Peyer's patch (tissue), 4 donors: ENCODE results near the gene H2AZ2.

Experiments used
- POLR2A ChIP-seq, 2 donors: fragments of 450-650 bp; IDR thresholded peaks; one replicate each; pipeline ENCODE4 v1.5.1; 2017; ENCODE audit warnings: antibody characterized with exemption in 2 of 2, mild to moderate bottlenecking in 2 of 2, moderate library complexity in 2 of 2
- TF ChIP-seq, protein P1 (sequence below), 6 experiments: fragments of 450-650 bp in 4 of 6; fragments of 200-600 bp in 2 of 6; sonication (generic) in 1 of 6; IDR thresholded peaks; one replicate each; pipeline ENCODE4 v1.5.1; 2017 to 2019; ENCODE audit warnings: antibody characterized with exemption in 6 of 6, mild to moderate bottlenecking in 3 of 6, moderate library complexity in 1 of 6

DNA sequence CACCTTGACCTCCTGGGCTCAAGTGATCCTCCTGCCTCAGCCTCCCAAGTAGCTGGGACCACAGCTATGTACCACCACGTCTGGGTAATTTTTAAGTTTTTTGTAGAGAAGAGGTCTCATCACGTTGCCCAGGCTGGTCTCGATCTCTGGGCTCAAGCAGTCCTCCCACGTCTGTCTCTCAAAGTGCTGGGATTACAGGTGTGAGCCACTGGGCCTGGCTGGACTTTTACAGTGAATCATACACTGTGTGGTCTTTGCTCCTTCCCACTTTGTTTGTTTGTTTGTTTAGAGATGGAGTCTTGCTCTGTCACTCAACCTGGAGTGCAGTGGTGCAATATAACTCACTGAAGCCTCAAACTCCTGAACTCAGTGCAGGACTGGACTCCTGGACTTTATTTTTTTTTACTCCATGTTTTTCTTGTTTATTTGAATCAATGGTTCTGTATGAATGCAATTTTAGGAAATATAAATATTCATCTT, 38.9 kb downstream of the H2AZ2 start:
- TF ChIP-seq, protein P1, sequence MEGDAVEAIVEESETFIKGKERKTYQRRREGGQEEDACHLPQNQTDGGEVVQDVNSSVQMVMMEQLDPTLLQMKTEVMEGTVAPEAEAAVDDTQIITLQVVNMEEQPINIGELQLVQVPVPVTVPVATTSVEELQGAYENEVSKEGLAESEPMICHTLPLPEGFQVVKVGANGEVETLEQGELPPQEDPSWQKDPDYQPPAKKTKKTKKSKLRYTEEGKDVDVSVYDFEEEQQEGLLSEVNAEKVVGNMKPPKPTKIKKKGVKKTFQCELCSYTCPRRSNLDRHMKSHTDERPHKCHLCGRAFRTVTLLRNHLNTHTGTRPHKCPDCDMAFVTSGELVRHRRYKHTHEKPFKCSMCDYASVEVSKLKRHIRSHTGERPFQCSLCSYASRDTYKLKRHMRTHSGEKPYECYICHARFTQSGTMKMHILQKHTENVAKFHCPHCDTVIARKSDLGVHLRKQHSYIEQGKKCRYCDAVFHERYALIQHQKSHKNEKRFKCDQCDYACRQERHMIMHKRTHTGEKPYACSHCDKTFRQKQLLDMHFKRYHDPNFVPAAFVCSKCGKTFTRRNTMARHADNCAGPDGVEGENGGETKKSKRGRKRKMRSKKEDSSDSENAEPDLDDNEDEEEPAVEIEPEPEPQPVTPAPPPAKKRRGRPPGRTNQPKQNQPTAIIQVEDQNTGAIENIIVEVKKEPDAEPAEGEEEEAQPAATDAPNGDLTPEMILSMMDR (IDR thresholded peaks at IDR 0.05): no peak
- TF ChIP-seq POLR2A (IDR thresholded peaks at IDR 0.05): no peak
